ENCODE data around the gene COL6A1.
"Not testable (repeated sequence)": the region's sequence is repeated elsewhere in the genome, so short reads cannot be mapped to it uniquely, and the experiment has no call there.

The COL6A1 gene

GRCh38 chr21:45948576-45949141, 32.9 kb upstream of the COL6A1 start:
- Histone ChIP-seq H3K27ac (no peak overlapping the region), H3K36me3 (no peaks in the 10 kb centered on the region), H3K27me3 (ENCODE audit: insufficient read depth, low read depth, severe bottlenecking) (no peaks in the 10 kb centered on the region), H3K9me3 (ENCODE audit: severe bottlenecking) (no peaks in the 10 kb centered on the region), H3K4me3 (ENCODE audit: low read depth, low read length) (no peak overlapping the region)
- no peak for TF ChIP-seq CTCF (IDR thresholded peaks at IDR 0.05; ENCODE audit: low read depth, low read length)
- no peak for DNase-seq

- H3K27me3 ChIP-seq (ENCODE audit: insufficient read depth, low read depth, severe bottlenecking) = no peaks in the 10 kb centered on the region
- TF ChIP-seq CTCF (IDR thresholded peaks at IDR 0.05; ENCODE audit: low read depth, low read length) = no peak
- H3K36me3 ChIP-seq = no peaks in the 10 kb centered on the region
- no peak for DNase-seq
- no peaks in the 10 kb centered on the region for H3K9me3 ChIP-seq (ENCODE audit: severe bottlenecking)
- H3K4me3 ChIP-seq (ENCODE audit: low read depth, low read length) = peak overlapping the region; percentile 7
- peak overlapping the region; percentile 52 for H3K27ac ChIP-seq
Measured at GRCh38 chr21:45949928-45950739, 31.4 kb upstream of the COL6A1 start.

GRCh38 chr21:45950740-45951515, 30.6 kb upstream of the COL6A1 start:
- peak; percentile 92 for DNase-seq
- Histone ChIP-seq H3K36me3 (no peaks in the 10 kb centered on the region), H3K4me3 (ENCODE audit: low read depth, low read length) (peak overlapping the region; percentile 7), H3K27ac (peak overlapping the region; percentile 52), H3K9me3 (ENCODE audit: severe bottlenecking) (no peaks in the 10 kb centered on the region), H3K27me3 (ENCODE audit: insufficient read depth, low read depth, severe bottlenecking) (no peaks in the 10 kb centered on the region)
- TF ChIP-seq CTCF (IDR thresholded peaks at IDR 0.05; ENCODE audit: low read depth, low read length) = peak; percentile 37

- Histone ChIP-seq H3K9me3 (ENCODE audit: severe bottlenecking) (no peaks in the 10 kb centered on the region), H3K27ac (peak overlapping the region; percentile 52), H3K36me3 (no peaks in the 10 kb centered on the region), H3K4me3 (ENCODE audit: low read depth, low read length) (no peak overlapping the region), H3K27me3 (ENCODE audit: insufficient read depth, low read depth, severe bottlenecking) (no peaks in the 10 kb centered on the region)
- no peak for DNase-seq
- TF ChIP-seq CTCF (IDR thresholded peaks at IDR 0.05; ENCODE audit: low read depth, low read length) = no peak
Measured at GRCh38 chr21:45951676-45952075, 29.9 kb upstream of the COL6A1 start.

GRCh38 chr21:45952527-45952926, 29.0 kb upstream of the COL6A1 start:
- not testable (repeated sequence) for H3K27me3 ChIP-seq (ENCODE audit: insufficient read depth, low read depth, severe bottlenecking); DNase-seq; H3K27ac ChIP-seq; H3K9me3 ChIP-seq (ENCODE audit: severe bottlenecking); H3K4me3 ChIP-seq (ENCODE audit: low read depth, low read length); H3K36me3 ChIP-seq

GRCh38 chr21:45952974-45953373, 28.6 kb upstream of the COL6A1 start:
- Histone ChIP-seq H3K9me3 (ENCODE audit: severe bottlenecking) (peaks cover 5% of the 10 kb centered on the region), H3K36me3 (no peaks in the 10 kb centered on the region), H3K27me3 (ENCODE audit: insufficient read depth, low read depth, severe bottlenecking) (no peaks in the 10 kb centered on the region), H3K27ac (no peak overlapping the region), H3K4me3 (ENCODE audit: low read depth, low read length) (no peak overlapping the region)
- DNase-seq = no peak
- TF ChIP-seq CTCF (IDR thresholded peaks at IDR 0.05; ENCODE audit: low read depth, low read length) = no peak

Measured in WERI-Rb-1 (cell line).